Ovary (tissue), 9 donors: ENCODE measurements around the gene SMIM13. TPM values are rescaled to one million over a fixed set of nuclear protein-coding genes. Genes with fewer than 3 reads are reported as not detected.

Source experiments
- DNase-seq, 5 donors: peaks; one replicate each; pipeline ENCODE4 v3.0.0-alpha.2; 2019 to 2020
- H3K27ac ChIP-seq, 2 donors: fragments of 200-600 bp; one replicate each; pipeline versions ENCODE4 v1.5.1 to v1.8.0; 2019 to 2022
- H3K27me3 ChIP-seq: fragments of 200-600 bp; one replicate; pipeline ENCODE4 v1.8.0; 2022
- H3K36me3 ChIP-seq: fragments of 200-600 bp; sonication (generic); one replicate; pipeline ENCODE4 v1.5.1; 2019
- H3K4me1 ChIP-seq: one replicate; pipeline ENCODE4 v1.8.1; 2013; ENCODE audit warnings: mild to moderate bottlenecking, moderate library complexity; ENCODE audit not compliant: insufficient read depth
- H3K4me3 ChIP-seq: fragments of 200-600 bp; sonication (generic); one replicate; pipeline ENCODE4 v1.5.1; 2017
- H3K9me3 ChIP-seq, 2 donors: fragments of 200-600 bp in 1 of 2; sonication (generic) in 1 of 2; one replicate each; pipeline versions ENCODE4 v1.5.1 to v1.8.1; 2013 to 2019; ENCODE audit warnings: mild to moderate bottlenecking in 1 of 2, moderate library complexity in 1 of 2
- EP300 ChIP-seq: sonication (generic); formaldehyde crosslinking; IDR thresholded peaks from one replicate; pipeline ENCODE4 v1.6.1; 2017; ENCODE audit warnings: antibody characterized with exemption
- POLR2A ChIP-seq: fragments of 450-650 bp; IDR thresholded peaks from one replicate; pipeline ENCODE4 v1.6.1; 2017; ENCODE audit warnings: antibody characterized with exemption, mild to moderate bottlenecking, moderate library complexity
- WGBS, 3 donors: extraction: QIAGEN DNeasy Blood & Tissue Kit in 1 of 3; methylation state at CpG; one replicate each; pipeline versions ENCODE4 v1.1.5 to v1.1.7; 2013 to 2017; 5-methylcytosine and 5-hydroxymethylcytosine counted together
- intact Hi-C, 4 donors: fragments of 100-400 bp; cut with DNase I; formaldehyde crosslinking; loops; one replicate each; pipeline versions ENCODE4 v1.11.0 to v1.15.1; 2022 to 2023
- polyA plus RNA-seq, 2 donors: library from polyadenylated mRNA; stranded (reverse); fragments of 200-250 nt in 1 of 2; fragments of 350-450 nt in 1 of 2; fragmentation: Illumina TruSeq in 1 of 2; extraction: RNeasy Lipid Tissue Mini Kit (QIAGEN cat#74804) in 1 of 2; gene quantifications; one replicate each; pipeline ENCODE4 v1.2.3, GENCODE V29; 2013 to 2014
- total RNA-seq, 7 donors: library from RNA; depleted of rRNA in 2 of 7; stranded (reverse); fragments of >200 nt in 2 of 7; fragmentation: NEBNext Ultra II Directional in 3 of 7; extraction: Animal tissue kit (Norgen Biotek cat#: 25700) in 3 of 7; gene quantifications; one replicate each; pipeline versions ENCODE4 v1.1.0 to v1.2.4, GENCODE V29; 2016 to 2023
- TF ChIP-seq, protein P1 (sequence below), 3 donors: fragments of 450-650 bp in 2 of 3; fragments of 200-600 bp in 1 of 3; IDR thresholded peaks; one replicate each; pipeline versions ENCODE4 v1.5.1 to v1.8.0; 2016 to 2022; ENCODE audit warnings: antibody characterized with exemption in 3 of 3, mild to moderate bottlenecking in 1 of 3
- donor health status: DM: no; HTN: no; CAD: no; lungs with moderate emphysema.
- donor health status: DM: no; HTN: no; CAD: no.
- donor health status: Bipolar disorder and iron deficiency.
- donor health status: DM: yes; HTN: yes; CAD: no.
- donor health status: DM: no; HTN: no; CAD: no.
- donor health status: DM: yes; HTN: yes; CAD: no.

The SMIM13 gene
- total and polyA plus RNA-seq, 9 donors: 3.6 to 8.4 (median 6.0) TPM

DNA sequence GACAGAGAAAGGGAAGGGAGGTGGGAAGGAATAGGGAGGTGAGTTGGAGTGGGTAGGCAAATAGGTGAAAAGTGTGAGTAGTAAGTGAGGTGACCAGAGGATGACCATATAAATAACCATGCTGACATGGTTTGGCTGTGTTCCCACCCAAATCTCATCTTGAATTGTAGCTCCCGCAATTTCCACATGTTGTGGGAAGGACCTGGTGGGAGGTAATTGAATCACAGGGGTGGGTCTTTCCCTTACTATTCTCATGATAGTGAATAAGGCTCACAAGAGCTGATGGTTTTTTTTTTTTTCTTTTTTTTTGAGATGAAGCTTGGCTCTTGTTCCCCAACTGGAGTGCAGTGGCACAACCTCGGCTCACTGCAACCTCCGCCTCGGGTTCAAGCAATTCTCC lies 21.5 kb upstream of the SMIM13 start:
- H3K27me3 ChIP-seq: no peaks in the 10 kb centered on the region
- no peaks in the 10 kb centered on the region for H3K4me1 ChIP-seq
- H3K36me3 ChIP-seq: no peaks in the 10 kb centered on the region
- TF ChIP-seq EP300: no peak
- TF ChIP-seq, protein P1, sequence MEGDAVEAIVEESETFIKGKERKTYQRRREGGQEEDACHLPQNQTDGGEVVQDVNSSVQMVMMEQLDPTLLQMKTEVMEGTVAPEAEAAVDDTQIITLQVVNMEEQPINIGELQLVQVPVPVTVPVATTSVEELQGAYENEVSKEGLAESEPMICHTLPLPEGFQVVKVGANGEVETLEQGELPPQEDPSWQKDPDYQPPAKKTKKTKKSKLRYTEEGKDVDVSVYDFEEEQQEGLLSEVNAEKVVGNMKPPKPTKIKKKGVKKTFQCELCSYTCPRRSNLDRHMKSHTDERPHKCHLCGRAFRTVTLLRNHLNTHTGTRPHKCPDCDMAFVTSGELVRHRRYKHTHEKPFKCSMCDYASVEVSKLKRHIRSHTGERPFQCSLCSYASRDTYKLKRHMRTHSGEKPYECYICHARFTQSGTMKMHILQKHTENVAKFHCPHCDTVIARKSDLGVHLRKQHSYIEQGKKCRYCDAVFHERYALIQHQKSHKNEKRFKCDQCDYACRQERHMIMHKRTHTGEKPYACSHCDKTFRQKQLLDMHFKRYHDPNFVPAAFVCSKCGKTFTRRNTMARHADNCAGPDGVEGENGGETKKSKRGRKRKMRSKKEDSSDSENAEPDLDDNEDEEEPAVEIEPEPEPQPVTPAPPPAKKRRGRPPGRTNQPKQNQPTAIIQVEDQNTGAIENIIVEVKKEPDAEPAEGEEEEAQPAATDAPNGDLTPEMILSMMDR (IDR thresholded peaks at IDR 0.05): no peak
- no peak for TF ChIP-seq POLR2A
- no peak overlapping the region for H3K27ac ChIP-seq
- no peak overlapping the region for H3K4me3 ChIP-seq
- DNase-seq: no peak
- WGBS, 3 donors: 90 to 93% (median 92%) methylated on average over 4 of the region's 4 CpGs
- H3K9me3 ChIP-seq: no peaks in the 10 kb centered on the region
- intact Hi-C loops: no loop called here

DNA sequence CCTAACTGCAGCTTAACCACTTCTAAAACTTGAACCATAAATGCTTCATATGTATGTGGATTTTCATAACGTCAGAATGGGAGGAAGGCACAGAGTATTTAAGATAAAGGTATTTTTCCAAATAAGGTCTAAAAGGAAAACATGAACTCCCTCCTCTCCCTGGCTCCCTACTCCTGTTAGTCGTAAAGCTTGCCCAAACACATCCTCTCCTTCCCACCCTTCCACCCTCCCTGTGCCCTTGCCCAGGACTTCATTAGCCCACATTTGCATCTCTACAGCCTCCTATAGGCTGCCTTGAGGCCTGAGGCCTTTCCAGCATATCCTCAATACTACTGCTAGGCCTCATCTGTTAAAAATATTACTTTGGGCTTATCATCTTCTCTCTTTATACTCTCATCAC lies 17.1 kb upstream of the SMIM13 start:
- 48 to 51% (median 48%) methylated on average over 2 of the region's 2 CpGs for WGBS, 3 donors
- H3K27me3 ChIP-seq: no peaks in the 10 kb centered on the region
- no peaks in the 10 kb centered on the region for H3K36me3 ChIP-seq
- TF ChIP-seq POLR2A: no peak
- TF ChIP-seq EP300: no peak
- TF ChIP-seq, protein P1 (IDR thresholded peaks at IDR 0.05): no peak
- intact Hi-C loops: no loop called here
- no peaks in the 10 kb centered on the region for H3K9me3 ChIP-seq
- H3K4me1 ChIP-seq: no peaks in the 10 kb centered on the region
- no peak overlapping the region for H3K27ac ChIP-seq
- no peak for DNase-seq
- H3K4me3 ChIP-seq: no peak overlapping the region

DNA sequence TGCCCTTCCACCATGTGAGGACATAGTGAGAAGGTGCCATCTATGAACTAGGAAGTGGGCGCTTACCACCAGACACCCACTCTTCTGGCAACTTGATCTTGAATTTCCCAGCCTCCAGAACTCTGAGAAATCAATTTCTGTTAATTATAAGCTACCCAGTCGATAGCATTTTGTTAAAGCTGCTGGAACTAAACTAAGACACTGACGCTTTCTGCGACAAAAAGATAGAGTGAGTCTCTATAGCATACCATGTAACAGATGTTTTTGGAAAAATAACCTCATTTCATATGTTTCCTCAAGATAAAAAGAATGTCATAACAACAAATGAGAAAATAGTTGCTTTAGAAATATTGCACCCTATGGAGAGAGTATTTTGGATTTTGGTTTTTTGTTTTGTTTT lies 15.4 kb upstream of the SMIM13 start:
- intact Hi-C loops: no loop called here
- WGBS, 3 donors: 66 to 81% (median 73%) methylated on average over 4 of the region's 4 CpGs
- no peaks in the 10 kb centered on the region for H3K4me1 ChIP-seq
- no peak overlapping the region for H3K4me3 ChIP-seq
- no peak for TF ChIP-seq POLR2A
- TF ChIP-seq EP300: no peak
- TF ChIP-seq, protein P1 (IDR thresholded peaks at IDR 0.05): no peak
- H3K9me3 ChIP-seq: no peaks in the 10 kb centered on the region
- H3K27ac ChIP-seq: no peak overlapping the region
- no peaks in the 10 kb centered on the region for H3K27me3 ChIP-seq
- no peak for DNase-seq
- no peaks in the 10 kb centered on the region for H3K36me3 ChIP-seq

DNA sequence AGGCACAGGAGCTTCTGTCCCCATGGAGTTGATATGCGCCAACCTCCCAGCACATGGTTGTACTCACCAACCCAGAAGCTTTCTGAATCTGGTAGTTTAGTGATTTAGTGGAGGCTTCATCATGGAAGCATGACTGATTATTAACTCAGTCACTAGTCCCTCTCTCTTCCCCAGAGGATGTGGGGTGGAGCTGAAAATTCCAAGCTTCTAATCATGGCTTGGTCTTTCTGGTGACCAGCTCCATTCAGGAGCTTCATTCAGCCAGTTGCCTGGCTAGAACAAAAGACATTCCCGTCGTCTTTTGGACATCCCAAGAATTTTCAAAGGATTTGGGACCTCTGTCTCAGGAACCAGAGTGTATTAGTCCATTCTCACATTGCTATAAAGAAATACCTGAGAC lies 13.3 kb upstream of the SMIM13 start:
- TF ChIP-seq, protein P1 (IDR thresholded peaks at IDR 0.05): no peak
- TF ChIP-seq POLR2A: no peak
- no peak for TF ChIP-seq EP300
- Histone ChIP-seq H3K9me3 (no peaks in the 10 kb centered on the region), H3K36me3 (no peaks in the 10 kb centered on the region), H3K27ac (no peak overlapping the region), H3K4me1 (no peaks in the 10 kb centered on the region), H3K4me3 (no peak overlapping the region), H3K27me3 (no peaks in the 10 kb centered on the region)
- 60 to 63% (median 60%) methylated on average over 3 of the region's 3 CpGs for WGBS, 3 donors
- intact Hi-C loops: no loop called here
- no peak for DNase-seq

DNA sequence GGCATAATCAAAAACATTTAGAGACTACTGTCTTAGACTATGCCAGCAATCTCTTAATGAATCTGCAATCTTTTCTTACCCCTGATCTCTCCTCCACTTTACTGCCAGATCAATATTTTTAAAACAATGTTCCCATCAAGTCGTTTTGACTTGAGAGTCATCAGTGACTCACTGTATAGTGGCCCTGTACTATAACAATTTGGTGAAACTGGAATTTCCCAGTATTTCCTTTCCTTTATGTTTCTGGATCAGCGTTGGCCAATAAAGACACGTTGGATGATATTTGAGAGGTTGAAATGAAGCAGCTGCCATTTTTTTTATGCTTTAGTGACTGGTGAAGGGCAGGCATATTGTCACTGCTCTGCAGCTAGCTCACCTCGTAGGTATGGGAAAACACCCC lies 10.1 kb upstream of the SMIM13 start:
- H3K27ac ChIP-seq: no peak overlapping the region
- no peaks in the 10 kb centered on the region for H3K4me1 ChIP-seq
- H3K4me3 ChIP-seq: no peak overlapping the region
- DNase-seq: no peak
- H3K36me3 ChIP-seq: no peaks in the 10 kb centered on the region
- TF ChIP-seq, protein P1 (IDR thresholded peaks at IDR 0.05): no peak
- TF ChIP-seq POLR2A (no peak), EP300 (no peak)
- WGBS, 3 donors: 73 to 78% (median 77%) methylated on average over 4 of the region's 4 CpGs
- intact Hi-C loops: no loop called here
- H3K9me3 ChIP-seq: no peaks in the 10 kb centered on the region
- no peaks in the 10 kb centered on the region for H3K27me3 ChIP-seq
